GM10266 (cell line): Measurements from ENCODE around the gene NPB.

Source experiments
- DNase-seq: peaks from one replicate; pipeline ENCODE4 v3.0.0; 2012; ENCODE audit errors: extremely low spot score
- TF ChIP-seq, protein P1 (sequence below): IDR thresholded peaks from 2 replicates; pipeline ENCODE4 v1.5.1; 2012; ENCODE audit warnings: mild to moderate bottlenecking, low read depth; ENCODE audit not compliant: control insufficient read depth, insufficient read depth; ENCODE audit errors: missing control alignments

The NPB gene

DNA sequence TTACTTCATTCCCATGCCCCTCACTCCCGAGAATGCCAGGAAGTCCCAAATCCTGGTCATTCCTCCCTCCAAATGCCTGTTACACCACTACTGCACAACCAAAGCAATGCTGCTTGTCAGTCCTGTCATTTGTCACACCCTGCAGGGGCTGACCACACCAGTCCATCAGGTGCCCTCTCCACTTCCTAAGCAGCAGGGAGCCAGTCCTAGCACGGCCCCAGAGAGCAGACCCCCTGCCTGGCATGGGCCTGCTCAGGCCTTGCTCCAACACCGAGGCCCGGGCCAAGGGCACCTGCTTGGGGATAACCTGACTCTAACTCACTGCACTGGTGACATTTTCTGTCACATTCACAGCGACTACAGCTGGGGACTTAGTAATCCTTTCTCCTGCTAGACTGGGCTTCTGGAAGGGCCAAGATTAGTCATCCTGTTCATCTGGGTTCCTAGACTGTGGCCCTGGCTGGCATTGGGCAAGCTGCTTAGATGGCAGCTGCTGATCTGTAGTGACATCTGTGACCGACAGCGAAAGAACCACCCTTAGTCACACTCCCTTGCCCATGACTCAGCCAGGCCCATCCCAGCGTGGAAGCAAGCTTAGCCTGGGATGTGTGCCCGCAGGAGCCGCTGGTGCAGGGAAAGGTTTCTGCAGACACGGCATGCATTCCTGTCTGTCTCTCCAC, 16.0 kb upstream of the NPB start:
- DNase-seq: no peak
- TF ChIP-seq, protein P1, sequence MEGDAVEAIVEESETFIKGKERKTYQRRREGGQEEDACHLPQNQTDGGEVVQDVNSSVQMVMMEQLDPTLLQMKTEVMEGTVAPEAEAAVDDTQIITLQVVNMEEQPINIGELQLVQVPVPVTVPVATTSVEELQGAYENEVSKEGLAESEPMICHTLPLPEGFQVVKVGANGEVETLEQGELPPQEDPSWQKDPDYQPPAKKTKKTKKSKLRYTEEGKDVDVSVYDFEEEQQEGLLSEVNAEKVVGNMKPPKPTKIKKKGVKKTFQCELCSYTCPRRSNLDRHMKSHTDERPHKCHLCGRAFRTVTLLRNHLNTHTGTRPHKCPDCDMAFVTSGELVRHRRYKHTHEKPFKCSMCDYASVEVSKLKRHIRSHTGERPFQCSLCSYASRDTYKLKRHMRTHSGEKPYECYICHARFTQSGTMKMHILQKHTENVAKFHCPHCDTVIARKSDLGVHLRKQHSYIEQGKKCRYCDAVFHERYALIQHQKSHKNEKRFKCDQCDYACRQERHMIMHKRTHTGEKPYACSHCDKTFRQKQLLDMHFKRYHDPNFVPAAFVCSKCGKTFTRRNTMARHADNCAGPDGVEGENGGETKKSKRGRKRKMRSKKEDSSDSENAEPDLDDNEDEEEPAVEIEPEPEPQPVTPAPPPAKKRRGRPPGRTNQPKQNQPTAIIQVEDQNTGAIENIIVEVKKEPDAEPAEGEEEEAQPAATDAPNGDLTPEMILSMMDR: no peak

DNA sequence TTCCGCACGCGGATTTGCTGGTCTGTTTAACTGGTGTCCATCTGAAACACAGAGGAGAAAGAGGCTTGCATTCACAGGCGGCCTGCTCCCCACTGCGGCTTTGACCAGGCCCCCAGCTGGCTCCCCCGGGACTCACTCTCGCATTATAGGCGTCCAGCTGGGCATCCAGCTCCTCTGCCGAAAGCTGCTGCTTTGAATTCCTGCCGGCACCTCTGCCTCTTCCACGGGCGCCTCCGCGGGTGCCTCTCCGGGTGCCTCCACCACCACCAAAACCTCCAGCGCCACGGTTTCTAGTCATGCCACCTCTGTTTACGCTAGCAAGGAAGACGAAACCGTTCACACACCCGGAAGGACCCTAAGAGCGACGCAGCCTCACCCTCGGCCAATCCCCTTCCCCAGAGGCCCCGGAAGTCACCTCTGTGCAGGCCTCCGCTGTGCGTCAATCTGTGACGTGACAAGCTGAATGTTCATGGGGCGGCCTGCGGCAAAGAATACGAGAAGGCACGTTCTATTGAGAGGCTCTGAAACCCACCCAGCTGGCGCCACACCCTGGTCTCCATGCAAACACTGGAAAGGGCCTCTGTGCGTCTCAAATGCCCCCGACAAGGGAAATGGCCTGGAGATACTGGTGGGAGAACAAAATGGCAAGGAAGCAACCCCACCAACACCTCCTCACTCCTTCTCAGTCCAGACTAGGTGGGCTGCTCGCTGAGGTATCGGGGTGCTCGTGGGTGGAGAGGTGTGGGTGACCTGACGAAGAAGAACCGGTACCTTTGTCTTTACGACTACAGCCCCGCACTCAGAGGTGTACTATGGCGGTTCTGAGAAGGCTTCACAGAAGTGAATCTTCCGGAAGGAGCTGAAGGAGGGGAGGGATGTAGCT, 13.7 kb upstream of the NPB start:
- TF ChIP-seq, protein P1: no peak
- DNase-seq: no peak

DNA sequence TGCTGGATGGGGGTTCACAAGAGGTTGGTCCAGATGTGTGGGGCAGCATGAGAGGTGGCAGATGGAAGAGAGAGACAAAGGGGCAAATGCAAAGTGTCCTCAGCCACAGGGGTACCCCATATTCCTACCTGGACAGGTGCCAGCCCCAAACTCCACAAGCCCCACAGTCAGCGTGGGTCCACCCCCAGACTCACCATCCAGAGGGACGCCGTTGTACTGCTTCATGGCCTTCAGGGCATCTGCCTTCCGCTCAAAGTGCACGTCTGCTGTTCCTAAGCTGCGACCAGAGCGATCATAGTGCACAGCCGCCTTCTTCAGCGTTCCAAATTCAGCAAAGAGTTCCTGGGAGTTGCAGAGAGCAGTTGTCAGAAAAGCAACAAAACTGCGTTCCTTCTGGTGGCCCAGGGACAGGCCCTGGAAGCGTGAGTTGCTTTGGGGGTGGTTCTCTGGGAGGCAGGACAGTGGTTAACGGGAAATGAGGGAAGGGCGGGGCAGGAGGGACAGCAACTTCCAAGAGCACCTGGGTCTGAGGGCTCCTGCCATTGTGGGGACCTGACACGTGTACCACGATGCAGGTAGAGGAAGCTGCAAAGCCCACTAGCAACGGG, 12.9 kb upstream of the NPB start:
- TF ChIP-seq, protein P1: no peak
- DNase-seq: no peak

DNA sequence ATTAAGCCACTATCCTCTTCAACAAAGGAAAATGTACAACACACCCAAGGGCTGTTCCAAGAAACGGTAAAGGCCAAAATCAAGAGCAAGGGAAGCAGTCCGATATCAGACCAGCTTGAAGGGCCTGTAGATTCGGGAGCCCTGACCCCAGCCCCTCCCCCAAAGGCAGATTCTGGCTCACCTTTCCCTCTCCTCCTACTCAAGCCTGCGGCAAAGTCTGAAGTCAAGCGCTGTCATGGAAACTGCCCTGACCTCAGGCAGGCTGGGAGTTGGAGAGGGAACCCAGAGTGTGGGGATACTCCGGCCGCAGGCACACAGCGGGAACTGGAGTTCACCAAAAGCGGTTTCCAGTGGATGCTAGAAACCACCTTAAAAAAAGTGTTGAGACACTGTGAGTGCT, 12.4 kb upstream of the NPB start:
- DNase-seq: no peak
- TF ChIP-seq, protein P1: no peak

DNA sequence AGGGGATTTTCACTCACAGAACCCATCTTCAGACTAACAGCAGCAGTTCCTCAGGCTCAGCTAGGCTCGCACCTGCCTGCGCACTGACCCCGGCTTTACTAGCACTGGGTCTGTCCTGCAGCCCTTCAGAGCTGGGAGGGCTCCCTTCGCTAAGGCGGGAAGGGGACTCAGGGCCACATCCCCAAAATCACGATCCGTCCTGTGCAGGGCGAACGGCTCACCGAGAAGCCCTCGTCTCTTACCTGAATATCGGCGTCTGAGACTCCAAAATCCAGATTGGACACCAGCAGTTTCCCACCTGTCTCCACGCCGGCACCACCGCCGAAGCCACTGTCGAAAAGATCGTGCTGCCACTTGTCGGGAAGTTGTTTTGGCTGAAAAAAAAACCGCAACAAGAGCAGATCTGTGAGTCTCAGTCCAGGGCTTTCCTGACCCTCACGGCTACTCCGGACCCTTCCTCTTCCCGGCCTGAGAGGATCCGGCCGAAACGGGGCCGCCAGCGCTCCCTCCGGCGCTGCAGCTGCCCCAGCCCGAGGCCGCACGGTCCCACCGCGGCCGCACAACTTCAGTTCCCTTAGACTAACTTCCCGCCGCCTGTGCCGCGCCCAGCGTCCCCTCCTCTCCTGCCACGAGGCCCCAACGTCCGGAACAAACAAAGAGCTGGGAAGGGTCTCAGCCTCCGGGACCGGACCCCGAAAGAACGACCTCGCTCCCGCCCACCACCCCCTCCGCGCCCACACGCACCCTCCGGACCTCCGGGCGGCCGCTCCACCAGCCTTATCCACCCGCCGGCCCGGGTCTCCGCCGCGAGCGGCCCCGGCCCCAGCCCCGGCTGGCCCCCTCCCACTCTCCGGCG, 11.4 kb upstream of the NPB start:
- TF ChIP-seq, protein P1: no peak
- no peak for DNase-seq

DNA sequence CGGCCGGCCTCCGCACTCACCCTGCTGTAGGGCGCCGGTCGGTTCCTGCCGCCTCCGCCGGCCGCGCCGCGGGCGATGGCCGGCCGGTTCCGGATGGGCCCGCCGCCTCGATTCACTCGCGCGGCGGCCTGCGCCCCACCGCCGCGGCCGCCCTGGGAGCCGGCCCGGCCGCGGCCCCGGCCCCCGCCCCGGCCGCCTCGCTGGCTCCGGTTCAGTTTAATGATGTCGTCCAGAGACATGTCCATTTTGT, 10.8 kb upstream of the NPB start:
- TF ChIP-seq, protein P1: no peak
- DNase-seq: no peak

DNA sequence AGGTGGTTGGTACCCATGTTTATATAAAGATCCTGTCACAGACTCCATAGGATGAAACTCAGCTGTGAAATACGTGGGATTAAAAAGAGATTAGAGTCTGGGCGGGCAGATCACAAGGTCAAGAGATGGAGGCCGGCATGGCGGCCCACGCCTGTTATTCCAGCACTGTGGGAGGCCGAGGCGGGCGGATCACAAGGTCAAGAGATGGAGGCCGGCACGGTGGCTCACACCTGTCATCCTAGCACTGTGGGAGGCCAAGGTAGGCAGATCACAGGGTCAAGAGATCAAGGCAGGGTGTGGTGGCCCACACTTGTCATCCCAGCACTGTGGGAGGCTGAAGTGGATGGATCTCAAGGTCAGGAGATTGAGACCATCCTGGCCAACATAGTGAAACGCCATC, 6.6 kb upstream of the NPB start:
- no peak for DNase-seq
- TF ChIP-seq, protein P1: no peak
